ENCODE results near the gene ZFP30.

Gene ZFP30

DNA sequence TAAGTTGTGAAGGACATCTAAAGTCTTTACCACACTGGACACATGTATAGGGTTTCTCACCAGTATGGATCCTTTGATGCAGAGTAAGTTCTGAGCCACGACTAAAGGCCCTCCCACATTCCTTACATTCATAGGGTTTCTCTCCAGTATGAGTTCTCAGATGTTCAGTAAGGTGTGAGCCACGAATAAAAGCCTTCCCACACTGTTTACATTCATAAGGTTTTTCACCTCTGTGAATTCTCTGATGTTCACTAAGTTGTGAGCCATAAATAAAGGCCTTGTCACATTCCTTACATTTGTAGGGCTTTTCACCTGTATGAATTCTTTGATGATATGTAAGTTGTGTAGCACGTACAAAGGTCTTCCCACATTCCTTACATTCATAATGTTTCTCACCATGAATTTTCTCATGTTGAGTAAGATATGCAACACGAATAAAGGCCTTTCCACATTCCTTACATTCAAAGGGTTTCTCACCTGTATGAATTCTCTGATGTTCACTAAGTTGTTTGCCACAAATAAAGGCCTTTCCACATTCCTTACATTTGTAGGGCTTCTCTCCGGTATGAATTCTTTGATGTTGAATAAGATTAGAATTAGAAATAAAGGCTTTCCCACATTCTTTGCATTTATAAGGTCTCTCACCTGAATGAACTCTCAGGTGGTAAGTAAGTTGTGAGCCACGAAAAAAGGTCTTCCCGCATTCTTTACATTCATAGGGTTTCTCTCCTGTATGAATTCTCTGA is 90.5 kb downstream of the ZFP30 start:
- no peak for DNase-seq (ENCODE audit: low read depth in 2 of 2)

All from stimulated activated CD4-positive, alpha-beta T cell treated with anti-CD3 and anti-CD28 coated beads, Interleukin-12 subunit alpha, Interleukin-12 subunit beta, amount 100 ng/mL, for 24 hours (primary cell).